Epithelial cell of prostate (primary cell): ENCODE measurements around the gene CCDC150.
"Not testable (repeated sequence)": the region's sequence is repeated elsewhere in the genome, so short reads cannot be mapped to it uniquely, and the experiment has no call there.

Experiments used
- DNase-seq: peaks from one replicate; pipeline ENCODE4 v3.0.0-alpha.2; 2011; ENCODE audit warnings: low read depth, low spot score
- H3K27ac ChIP-seq: fragments of 450-650 bp; 2 replicates; pipeline ENCODE4 v1.5.1; 2017; ENCODE audit warnings: mild to moderate bottlenecking

Gene CCDC150

DNA sequence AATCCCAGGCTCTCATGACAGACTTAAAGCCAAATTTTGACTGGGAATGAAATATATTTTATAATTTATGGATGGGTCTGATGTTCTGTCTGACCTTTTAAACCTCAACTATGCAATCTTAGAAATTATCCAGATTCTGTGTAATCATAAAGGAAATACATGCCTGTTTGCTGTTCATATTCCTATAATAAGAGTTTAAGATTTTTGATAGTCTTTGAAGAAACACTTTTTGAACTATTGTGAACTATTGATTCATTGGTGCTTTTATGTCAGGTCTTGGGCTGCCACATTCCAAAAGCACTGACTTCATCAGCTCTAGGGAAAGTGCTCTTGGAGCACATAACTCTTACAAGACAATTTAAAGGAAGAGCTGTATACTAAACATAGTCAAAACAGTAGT lies 64.2 kb downstream of the CCDC150 start:
- H3K27ac ChIP-seq, result no peak overlapping the region
- DNase-seq, result no peak

GRCh38 chr2:196710056-196710455 lies 70.5 kb downstream of the CCDC150 start:
- DNase-seq, H3K27ac ChIP-seq: not testable (repeated sequence)

DNA sequence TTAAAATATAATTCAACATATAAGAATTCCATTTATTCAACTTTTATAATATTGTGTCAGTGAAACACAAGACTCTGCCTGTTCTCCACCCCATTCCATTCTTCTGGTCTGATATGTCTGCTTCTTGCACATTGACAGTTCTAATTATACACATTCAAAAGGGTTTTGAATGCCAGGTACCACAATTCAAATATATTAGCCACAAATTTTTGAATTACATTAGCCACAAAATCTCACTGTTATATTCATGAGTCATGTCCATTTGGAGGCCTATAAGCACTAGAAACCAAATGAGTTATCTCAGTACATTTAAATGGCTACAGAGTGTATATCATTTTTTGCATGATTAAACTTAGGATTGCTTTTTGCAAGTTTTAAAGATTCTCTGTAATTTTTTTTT lies 72.1 kb downstream of the CCDC150 start:
- DNase-seq, result no peak

DNA sequence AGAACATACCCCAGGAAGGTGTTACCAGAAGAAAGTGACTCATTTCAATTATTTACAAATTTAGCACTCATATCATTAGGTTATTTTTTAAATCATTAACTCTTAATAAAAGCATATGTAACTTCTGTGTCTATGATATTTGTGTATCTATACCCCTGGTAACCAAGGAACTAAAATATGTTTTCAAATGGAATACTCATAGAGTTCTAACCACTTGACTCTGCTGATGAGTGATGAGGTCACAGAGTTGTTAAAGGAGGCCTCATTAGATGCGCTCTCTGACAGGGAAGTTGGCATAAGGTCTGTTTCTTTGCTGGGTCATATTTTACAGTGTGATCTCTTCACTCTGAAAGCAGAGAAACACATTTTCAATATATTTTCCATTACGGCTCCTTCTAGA lies 73.4 kb downstream of the CCDC150 start:
- no peak for DNase-seq
- H3K27ac ChIP-seq, result no peak overlapping the region

More for the DNA sequence above, 72.1 kb downstream of the CCDC150 start:
- H3K27ac ChIP-seq, result no peak overlapping the region

- DNase-seq, result no peak
- no peak overlapping the region for H3K27ac ChIP-seq
Observed at GRCh38 chr2:196718419-196719109, 79.0 kb downstream of the CCDC150 start.

GRCh38 chr2:196719110-196719872 lies 79.8 kb downstream of the CCDC150 start:
- no peak overlapping the region for H3K27ac ChIP-seq
- no peak for DNase-seq

GRCh38 chr2:196723571-196723970 lies 84.1 kb downstream of the CCDC150 start:
- no peak overlapping the region for H3K27ac ChIP-seq
- DNase-seq, result no peak

GRCh38 chr2:196725218-196725617 lies 85.7 kb downstream of the CCDC150 start:
- DNase-seq, result no peak
- H3K27ac ChIP-seq, result no peak overlapping the region

GRCh38 chr2:196725882-196726281 lies 86.4 kb downstream of the CCDC150 start:
- DNase-seq, result no peak
- H3K27ac ChIP-seq, result no peak overlapping the region

DNA sequence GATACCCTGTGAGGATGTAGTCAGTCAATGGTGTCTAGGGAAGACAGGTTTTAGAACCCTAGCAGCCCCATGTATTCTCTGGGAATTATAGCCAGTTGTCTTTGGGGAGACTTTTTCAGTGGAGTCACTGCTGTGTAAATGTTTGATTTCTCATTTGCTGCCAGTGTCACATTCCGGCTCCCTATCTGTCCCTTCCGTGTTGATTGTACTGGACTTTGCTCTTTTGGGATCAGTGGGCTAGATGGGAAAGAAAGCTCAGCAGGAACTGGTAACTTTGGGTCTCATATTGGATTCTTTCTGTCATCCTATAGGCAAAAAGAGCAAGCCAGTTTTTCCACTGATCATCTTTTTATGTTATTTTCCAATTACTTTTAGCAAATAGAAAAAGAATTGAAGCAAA lies 89.9 kb downstream of the CCDC150 start:
- DNase-seq, result no peak
- no peak overlapping the region for H3K27ac ChIP-seq

DNA sequence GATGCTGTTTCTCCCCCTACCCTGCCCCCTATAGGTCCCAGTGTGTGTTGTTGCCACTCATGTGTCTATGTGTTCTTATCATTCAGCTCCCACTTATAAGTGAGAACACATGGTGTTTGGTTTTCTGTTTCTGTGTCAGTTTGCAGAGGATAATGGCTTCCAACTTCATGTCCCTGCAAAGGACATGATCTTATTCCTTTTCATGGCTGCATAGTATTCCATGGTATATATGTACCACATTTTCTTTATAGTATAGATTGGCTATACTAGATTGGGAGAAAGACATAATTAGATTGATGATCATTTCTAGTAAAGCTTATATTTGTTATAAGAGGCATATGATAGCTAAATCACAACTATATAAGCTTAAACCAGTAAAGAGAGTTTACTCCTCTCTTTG lies 97.1 kb downstream of the CCDC150 start:
- not testable (repeated sequence) for DNase-seq, H3K27ac ChIP-seq

GRCh38 chr2:196737046-196737445 lies 97.5 kb downstream of the CCDC150 start:
- no peak overlapping the region for H3K27ac ChIP-seq
- no peak for DNase-seq

GRCh38 chr2:196739031-196739430 lies 99.5 kb downstream of the CCDC150 start:
- no peak overlapping the region for H3K27ac ChIP-seq
- DNase-seq, result no peak

DNA sequence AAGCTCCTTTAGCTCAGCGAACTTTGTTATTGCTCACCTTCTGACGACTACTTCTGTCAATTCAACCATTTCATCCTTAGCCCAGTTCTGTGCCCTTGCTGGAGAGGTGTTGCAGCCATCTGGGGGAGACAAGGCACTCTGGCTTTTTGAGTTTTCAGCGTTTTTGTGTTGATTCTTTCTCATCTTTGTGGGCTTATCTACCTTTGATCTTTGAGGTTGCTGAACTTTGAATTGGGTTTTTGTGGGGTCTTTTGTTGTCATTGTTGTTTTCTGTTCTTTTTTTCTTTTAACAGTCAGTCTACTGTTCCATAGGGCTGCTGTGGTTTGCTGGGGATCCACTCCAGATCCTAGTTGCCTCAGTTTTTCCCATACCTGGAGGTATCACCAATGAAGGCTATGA lies 102.7 kb downstream of the CCDC150 start:
- H3K27ac ChIP-seq, result no peak overlapping the region
- DNase-seq, result no peak

DNA sequence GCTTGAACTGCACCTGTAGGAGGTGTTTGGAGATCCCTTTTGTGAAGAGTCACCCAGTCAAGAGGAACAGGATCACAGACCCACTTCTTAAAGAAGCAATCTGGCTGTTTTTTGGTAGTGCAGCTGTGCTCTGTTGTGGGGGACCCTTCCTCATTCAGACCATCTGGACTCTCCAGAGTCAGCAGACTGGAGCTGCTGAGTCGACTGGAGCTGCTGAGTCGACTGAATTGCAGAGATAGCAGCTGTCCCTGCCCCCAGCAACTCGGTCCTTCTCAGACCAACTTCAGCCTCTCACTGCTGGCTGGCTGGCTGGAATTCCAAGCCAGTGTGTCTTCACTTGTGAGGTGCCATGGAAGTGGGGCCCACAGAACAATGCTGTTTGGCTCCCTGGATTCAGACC lies 103.2 kb downstream of the CCDC150 start:
- DNase-seq, result no peak

DNA sequence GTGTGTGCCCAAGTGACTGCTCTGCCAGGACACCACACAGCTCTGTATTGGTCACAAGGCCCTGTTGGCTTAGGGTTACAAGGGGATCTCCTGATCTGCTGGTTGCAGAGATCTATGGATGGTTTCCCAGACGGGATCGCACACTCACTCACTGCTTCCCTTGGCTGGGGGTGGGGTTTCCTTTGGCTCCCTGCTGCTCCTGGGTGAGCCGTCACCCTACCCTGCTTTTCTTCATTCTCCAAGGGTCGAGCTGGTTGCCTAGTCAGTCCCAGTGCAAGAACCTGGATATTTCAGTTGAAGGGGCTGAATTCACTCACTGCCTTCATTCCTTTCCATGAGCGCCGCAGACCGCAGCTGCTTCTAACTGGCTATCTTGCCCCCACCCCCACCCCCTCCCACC lies 103.7 kb downstream of the CCDC150 start:
- H3K27ac ChIP-seq, result no peak overlapping the region
- no peak for DNase-seq

More for the DNA sequence above, 103.2 kb downstream of the CCDC150 start:
- no peak overlapping the region for H3K27ac ChIP-seq

DNA sequence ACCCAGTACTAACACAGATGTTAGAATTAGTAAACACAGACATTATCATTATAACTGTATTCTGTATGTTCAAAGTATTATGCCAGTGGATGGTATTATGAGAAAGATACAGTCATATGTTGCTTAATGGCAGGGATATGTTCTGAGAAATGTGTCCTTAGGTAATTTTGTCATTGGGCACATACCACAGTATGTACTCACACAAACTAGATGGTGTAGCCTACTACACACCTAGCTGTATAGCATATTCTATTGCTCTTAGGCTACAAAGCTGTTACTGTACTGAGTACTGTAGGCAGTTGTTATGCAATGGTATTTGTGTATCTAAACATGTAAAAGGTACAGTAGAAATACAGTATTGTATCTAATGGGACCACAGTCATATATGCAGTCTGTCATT lies 106.2 kb downstream of the CCDC150 start:
- H3K27ac ChIP-seq, result no peak overlapping the region
- no peak for DNase-seq

DNA sequence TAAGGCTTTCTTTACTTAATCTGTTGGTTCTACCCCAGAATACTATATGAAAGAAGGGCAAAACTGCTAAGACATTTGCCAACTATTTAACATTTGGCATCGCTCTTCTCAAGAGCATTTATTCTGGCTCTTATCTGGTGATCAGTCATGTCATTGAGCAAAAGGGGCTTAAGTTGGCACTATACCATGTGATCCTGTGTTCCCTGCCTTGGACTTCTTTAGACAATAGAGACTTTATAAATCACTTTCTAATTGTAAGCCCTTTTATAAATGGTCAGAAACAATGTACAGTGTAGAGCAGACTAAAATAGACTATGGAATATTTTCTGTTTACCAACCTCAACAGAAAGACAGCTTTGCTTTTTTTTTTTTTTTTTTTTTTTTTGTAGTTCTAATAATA lies 107.9 kb downstream of the CCDC150 start:
- DNase-seq, result no peak
- H3K27ac ChIP-seq, result no peak overlapping the region

DNA sequence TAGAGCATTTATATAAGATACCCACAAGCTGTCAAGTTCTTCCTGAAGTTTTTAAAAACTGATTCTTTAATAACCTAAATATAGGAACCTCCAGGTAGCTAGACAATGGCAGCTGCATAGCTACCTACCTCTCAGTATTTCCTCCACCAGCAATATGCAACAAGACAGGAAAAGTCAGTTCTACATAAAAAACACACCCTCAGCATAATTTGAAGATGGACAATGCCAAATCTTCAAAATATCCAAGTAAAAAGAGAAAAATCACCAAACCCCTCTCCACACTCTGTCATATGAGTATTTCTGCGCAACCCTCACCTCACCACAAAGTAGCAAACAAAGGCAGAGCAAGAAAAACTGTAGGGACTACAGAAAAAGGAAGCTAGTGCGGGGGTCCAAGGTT lies 108.6 kb downstream of the CCDC150 start:
- DNase-seq, result no peak
- H3K27ac ChIP-seq, result no peak overlapping the region

- no peak overlapping the region for H3K27ac ChIP-seq
- DNase-seq, result no peak
Observed at GRCh38 chr2:196750291-196750923, 110.9 kb downstream of the CCDC150 start.

DNA sequence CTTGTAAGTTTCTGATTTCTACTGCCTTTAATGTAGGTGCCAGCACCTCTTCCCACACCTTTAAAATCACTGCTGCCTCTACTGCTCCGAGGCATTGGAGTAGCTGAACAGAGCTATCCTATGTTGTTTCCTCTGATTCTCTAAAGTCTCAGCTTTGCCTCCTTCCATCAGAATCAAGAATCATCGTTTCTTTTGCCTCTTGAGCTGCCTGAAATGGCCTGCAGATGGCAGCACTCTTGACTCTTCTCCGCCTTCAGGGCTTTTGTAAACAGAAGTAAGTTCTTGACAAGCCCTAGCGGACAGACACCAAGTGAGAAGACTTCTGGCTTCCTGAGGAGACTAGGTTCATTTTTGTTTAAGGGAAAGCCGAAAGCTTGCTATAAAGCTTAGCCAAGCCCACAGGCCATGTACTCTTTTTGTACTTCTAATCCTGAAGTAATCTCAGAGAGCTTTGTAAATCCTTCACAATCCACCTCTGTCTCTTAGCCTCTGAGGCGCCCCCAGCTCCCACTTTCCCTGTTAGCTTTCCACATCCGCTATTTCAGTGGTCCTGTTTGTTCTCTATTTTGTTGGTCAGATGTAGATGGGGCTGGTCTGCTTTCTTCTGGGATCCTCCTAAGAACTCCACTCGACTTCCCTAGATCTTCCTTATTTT lies 111.6 kb downstream of the CCDC150 start:
- H3K27ac ChIP-seq, result no peak overlapping the region
- peak; percentile 3 for DNase-seq
